GM23338 (cell line): Measurements from ENCODE around the gene MZB1. TPM values are rescaled to one million over a fixed set of nuclear protein-coding genes. Genes with fewer than 3 reads are reported as not detected.
A peak's percentile ranks its signal among the peaks of the same experiment; 100 is the strongest.

Experiments
- ATAC-seq: fragments of 200-7000 bp; cut with Tn5 transposase; 3 replicates; pipeline ENCODE4 v1.9.1; 2020
- DNase-seq: peaks from one replicate; pipeline ENCODE4 v3.0.0-alpha.2; 2015; ENCODE audit warnings: low spot score
- H2AFZ ChIP-seq: fragments of 200-600 bp; sonication (generic); 2 replicates; pipeline ENCODE4 v1.8.0; 2016; ENCODE audit warnings: antibody characterized with exemption, mild to moderate bottlenecking, moderate library complexity
- H3F3A ChIP-seq: fragments of 200-600 bp; sonication (generic); replicated peaks from 2 replicates; pipeline ENCODE4 v1.8.0; 2017; ENCODE audit warnings: antibody characterized with exemption, mixed run types, low read depth
- H3K27ac ChIP-seq: fragments of 200-600 bp; sonication (generic); 2 replicates; pipeline ENCODE4 v1.6.1; 2016; ENCODE audit warnings: low read depth
- H3K27me3 ChIP-seq: fragments of 200-600 bp; sonication (generic); 2 replicates; pipeline ENCODE4 v1.8.0; 2016; ENCODE audit warnings: mild to moderate bottlenecking, mixed run types, moderate library complexity; ENCODE audit not compliant: insufficient read depth
- H3K36me3 ChIP-seq: fragments of 200-600 bp; sonication (generic); 2 replicates; pipeline ENCODE4 v1.8.0; 2016; ENCODE audit warnings: mild to moderate bottlenecking; ENCODE audit not compliant: insufficient read depth
- H3K4me1 ChIP-seq: fragments of 200-600 bp; sonication (generic); 2 replicates; pipeline ENCODE4 v1.8.0; 2016; ENCODE audit warnings: mild to moderate bottlenecking, moderate library complexity; ENCODE audit not compliant: insufficient read depth
- H3K4me2 ChIP-seq: fragments of 200-600 bp; sonication (generic); 2 replicates; pipeline ENCODE4 v1.7.1; 2017; ENCODE audit warnings: mixed run types
- H3K4me3 ChIP-seq: fragments of 200-600 bp; sonication (generic); 2 replicates; pipeline ENCODE4 v1.6.1; 2016; ENCODE audit warnings: mixed run types
- H3K79me2 ChIP-seq: fragments of 200-600 bp; sonication (generic); replicated peaks from 2 replicates; pipeline ENCODE4 v1.8.0; 2017; ENCODE audit warnings: mild to moderate bottlenecking; ENCODE audit not compliant: insufficient read depth
- H3K9me2 ChIP-seq: fragments of 200-600 bp; sonication (generic); 2 replicates; pipeline ENCODE4 v1.8.0; 2017; ENCODE audit not compliant: insufficient read depth
- H4K20me1 ChIP-seq: fragments of 200-600 bp; sonication (generic); replicated peaks from 2 replicates; pipeline ENCODE4 v1.8.0; 2017; ENCODE audit warnings: mild to moderate bottlenecking; ENCODE audit not compliant: insufficient read depth
- H3K27ac Mint-ChIP-seq: 2 replicates; pipeline ENCODE4 v1.8.0; 2020; ENCODE audit warnings: inconsistent platforms, mild to moderate bottlenecking, moderate library complexity, mixed read lengths
- H3K27me3 Mint-ChIP-seq: 3 replicates; pipeline ENCODE4 v1.8.0; 2022; ENCODE audit warnings: low read depth, mild to moderate bottlenecking, moderate library complexity, mixed read lengths, inconsistent platforms; ENCODE audit not compliant: insufficient read depth, poor library complexity
- H3K36me3 Mint-ChIP-seq: 3 replicates; pipeline ENCODE4 v1.8.0; 2021; ENCODE audit warnings: low read depth, mild to moderate bottlenecking, inconsistent platforms, moderate library complexity, mixed read lengths
- H3K4me1 Mint-ChIP-seq: 3 replicates; pipeline ENCODE4 v1.8.0; 2020; ENCODE audit warnings: mild to moderate bottlenecking, inconsistent platforms, mixed read lengths
- H3K4me3 Mint-ChIP-seq: 3 replicates; pipeline ENCODE4 v1.8.0; 2021; ENCODE audit warnings: moderate library complexity, mild to moderate bottlenecking, inconsistent platforms, mixed read lengths
- H3K9me3 Mint-ChIP-seq: 3 replicates; pipeline ENCODE4 v1.8.0; 2020; ENCODE audit warnings: moderate library complexity, mild to moderate bottlenecking, inconsistent platforms, mixed read lengths
- CREB1 ChIP-seq: fragments of 250-450 bp; sonication (Bioruptor Pico); IDR thresholded peaks from 2 replicates; pipeline ENCODE4 v1.5.0; 2020; ENCODE audit warnings: low read depth, mild to moderate bottlenecking, moderate library complexity
- CTCF ChIP-seq, 2 experiments: fragments of 200-600 bp in 1 of 2; sonication (generic) in 1 of 2; conservative IDR thresholded peaks; 2 replicates each; pipeline versions ENCODE4 v1.5.1 to v1.6.1; 2016 to 2017; ENCODE audit warnings: antibody characterized with exemption in 2 of 2, low read depth in 2 of 2, mild to moderate bottlenecking in 2 of 2, moderate library complexity in 1 of 2
- EZH2 ChIP-seq: fragments of 200-600 bp; sonication (generic); IDR thresholded peaks from one replicate; pipeline ENCODE4 v1.8.0; 2017; ENCODE audit warnings: antibody characterized with exemption, mild to moderate bottlenecking, low read depth; ENCODE audit not compliant: unreplicated experiment
- EZH2phosphoT487 ChIP-seq: fragments of 200-600 bp; sonication (generic); IDR thresholded peaks from one replicate; pipeline ENCODE4 v1.8.1; 2018; ENCODE audit warnings: antibody characterized with exemption; ENCODE audit not compliant: unreplicated experiment
- JUNB ChIP-seq: IDR thresholded peaks from one replicate; pipeline ENCODE4 v1.6.1; 2016; ENCODE audit warnings: antibody characterized with exemption; ENCODE audit not compliant: unreplicated experiment
- NANOG ChIP-seq: IDR thresholded peaks from 2 replicates; pipeline ENCODE4 v1.6.1; 2016; ENCODE audit warnings: antibody characterized with exemption, borderline replicate concordance
- POLR2AphosphoS5 ChIP-seq: IDR thresholded peaks from 2 replicates; pipeline ENCODE4 v1.6.1; 2016; ENCODE audit warnings: antibody characterized with exemption, low read depth
- REST ChIP-seq: IDR thresholded peaks from one replicate; pipeline ENCODE4 v1.6.1; 2018; ENCODE audit warnings: antibody characterized with exemption; ENCODE audit not compliant: unreplicated experiment
- STAT1 ChIP-seq: IDR thresholded peaks from one replicate; pipeline ENCODE4 v1.6.1; 2016; ENCODE audit warnings: antibody characterized with exemption; ENCODE audit not compliant: unreplicated experiment
- ZNF114 ChIP-seq: fragments of 250-450 bp; sonication (Bioruptor Pico); IDR thresholded peaks from 2 replicates; pipeline ENCODE4 v1.5.0; 2020; ENCODE audit warnings: mild to moderate bottlenecking, moderate library complexity
- ZNF331 ChIP-seq: fragments of 250-450 bp; sonication (Bioruptor Pico); IDR thresholded peaks from 2 replicates; pipeline ENCODE4 v1.5.0; 2020; ENCODE audit warnings: low read depth, mild to moderate bottlenecking, moderate library complexity
- polyA plus RNA-seq: library from polyadenylated mRNA; unstranded; fragments of >200 nt; fragmentation: Nextera tagmentation; extraction: Ambion mirVana; gene quantifications from 2 replicates; pipeline ENCODE4 v1.2.1, GENCODE V29; 2016
- total RNA-seq: library from RNA; depleted of rRNA; stranded (reverse); fragments of >200 nt; shearing (Covaris generic); gene quantifications from 2 replicates; pipeline ENCODE4 v1.2.3, GENCODE V29; 2014
- TF ChIP-seq, protein P1 (sequence below): IDR thresholded peaks from 2 replicates; pipeline ENCODE4 v1.6.1; 2016; ENCODE audit warnings: antibody characterized with exemption
- TF ChIP-seq, protein P2 (sequence below): fragments of 250-450 bp; sonication (Bioruptor Pico); IDR thresholded peaks from 2 replicates; pipeline ENCODE4 v1.5.0; 2020; ENCODE audit warnings: mild to moderate bottlenecking, moderate library complexity

MZB1 gene
- total and polyA plus RNA-seq, 2 experiments from 2014 or later, result 0.52 to 1.6 TPM

DNA sequence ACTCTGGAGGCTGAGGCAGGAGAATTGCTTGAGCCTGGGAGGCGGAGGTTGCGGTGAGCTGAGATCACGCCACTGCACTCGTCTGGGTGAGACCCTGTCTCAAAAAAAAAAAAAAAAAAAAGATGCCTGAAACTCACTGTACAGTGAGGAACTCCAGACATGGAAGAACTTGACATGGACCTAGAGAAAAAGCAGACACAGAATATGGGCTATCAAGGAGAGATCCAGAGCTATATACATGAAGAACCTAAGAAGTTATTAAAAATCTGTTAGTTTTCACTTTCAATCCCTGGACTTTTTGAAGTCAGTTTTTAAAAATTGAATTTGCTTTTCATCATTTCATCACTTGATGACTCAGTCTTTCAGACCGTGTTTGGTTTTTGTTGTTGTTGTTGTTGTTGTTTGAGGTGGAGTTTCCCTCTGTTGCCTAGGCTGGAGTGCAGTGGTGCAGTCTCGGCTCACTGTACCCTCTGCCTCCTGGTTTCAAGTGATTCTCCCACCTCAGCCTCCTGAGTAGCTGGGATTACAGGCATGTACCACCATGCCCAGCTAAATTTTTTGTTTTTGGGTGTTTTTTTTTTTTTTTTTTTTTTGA lies 27.8 kb downstream of the MZB1 start:
- Histone ChIP-seq H3K79me2 (peaks cover 81% of the 10 kb centered on the region), H2AFZ (no peak overlapping the region), H4K20me1 (peaks cover 82% of the 10 kb centered on the region), H3K4me2 (no peak overlapping the region), H3F3A (0 out of 2 replicates have a peak, but pooled peaks cover 10% of the 10 kb centered on the region), H3K27ac (peak overlapping the region; percentile 15; the same call in 1 of the 2 replicates), H3K4me1 (no peaks in the 10 kb centered on the region), H3K27me3 (no peaks in the 10 kb centered on the region), H3K9me2 (no peaks in the 10 kb centered on the region), H3K4me3 (no peak overlapping the region), H3K36me3 (peaks cover 29% of the 10 kb centered on the region)
- Mint-ChIP-seq H3K4me3 (no peak overlapping the region), H3K27ac (no peak overlapping the region), H3K27me3 (peaks cover 3% of the 10 kb centered on the region), H3K4me1 (no peaks in the 10 kb centered on the region), H3K36me3 (peaks cover 48% of the 10 kb centered on the region), H3K9me3 (no peaks in the 10 kb centered on the region)
- DNase-seq (no peak), ATAC-seq (no peak)
- TF ChIP-seq EZH2, result no peak
- no peak for TF ChIP-seq REST
- no peak for TF ChIP-seq ZNF114 (CRISPR knock-in tag)
- TF ChIP-seq STAT1, result no peak
- TF ChIP-seq ZNF331 (CRISPR knock-in tag), result no peak
- TF ChIP-seq, protein P1, sequence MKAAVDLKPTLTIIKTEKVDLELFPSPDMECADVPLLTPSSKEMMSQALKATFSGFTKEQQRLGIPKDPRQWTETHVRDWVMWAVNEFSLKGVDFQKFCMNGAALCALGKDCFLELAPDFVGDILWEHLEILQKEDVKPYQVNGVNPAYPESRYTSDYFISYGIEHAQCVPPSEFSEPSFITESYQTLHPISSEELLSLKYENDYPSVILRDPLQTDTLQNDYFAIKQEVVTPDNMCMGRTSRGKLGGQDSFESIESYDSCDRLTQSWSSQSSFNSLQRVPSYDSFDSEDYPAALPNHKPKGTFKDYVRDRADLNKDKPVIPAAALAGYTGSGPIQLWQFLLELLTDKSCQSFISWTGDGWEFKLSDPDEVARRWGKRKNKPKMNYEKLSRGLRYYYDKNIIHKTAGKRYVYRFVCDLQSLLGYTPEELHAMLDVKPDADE, result no peak
- TF ChIP-seq, protein P2, sequence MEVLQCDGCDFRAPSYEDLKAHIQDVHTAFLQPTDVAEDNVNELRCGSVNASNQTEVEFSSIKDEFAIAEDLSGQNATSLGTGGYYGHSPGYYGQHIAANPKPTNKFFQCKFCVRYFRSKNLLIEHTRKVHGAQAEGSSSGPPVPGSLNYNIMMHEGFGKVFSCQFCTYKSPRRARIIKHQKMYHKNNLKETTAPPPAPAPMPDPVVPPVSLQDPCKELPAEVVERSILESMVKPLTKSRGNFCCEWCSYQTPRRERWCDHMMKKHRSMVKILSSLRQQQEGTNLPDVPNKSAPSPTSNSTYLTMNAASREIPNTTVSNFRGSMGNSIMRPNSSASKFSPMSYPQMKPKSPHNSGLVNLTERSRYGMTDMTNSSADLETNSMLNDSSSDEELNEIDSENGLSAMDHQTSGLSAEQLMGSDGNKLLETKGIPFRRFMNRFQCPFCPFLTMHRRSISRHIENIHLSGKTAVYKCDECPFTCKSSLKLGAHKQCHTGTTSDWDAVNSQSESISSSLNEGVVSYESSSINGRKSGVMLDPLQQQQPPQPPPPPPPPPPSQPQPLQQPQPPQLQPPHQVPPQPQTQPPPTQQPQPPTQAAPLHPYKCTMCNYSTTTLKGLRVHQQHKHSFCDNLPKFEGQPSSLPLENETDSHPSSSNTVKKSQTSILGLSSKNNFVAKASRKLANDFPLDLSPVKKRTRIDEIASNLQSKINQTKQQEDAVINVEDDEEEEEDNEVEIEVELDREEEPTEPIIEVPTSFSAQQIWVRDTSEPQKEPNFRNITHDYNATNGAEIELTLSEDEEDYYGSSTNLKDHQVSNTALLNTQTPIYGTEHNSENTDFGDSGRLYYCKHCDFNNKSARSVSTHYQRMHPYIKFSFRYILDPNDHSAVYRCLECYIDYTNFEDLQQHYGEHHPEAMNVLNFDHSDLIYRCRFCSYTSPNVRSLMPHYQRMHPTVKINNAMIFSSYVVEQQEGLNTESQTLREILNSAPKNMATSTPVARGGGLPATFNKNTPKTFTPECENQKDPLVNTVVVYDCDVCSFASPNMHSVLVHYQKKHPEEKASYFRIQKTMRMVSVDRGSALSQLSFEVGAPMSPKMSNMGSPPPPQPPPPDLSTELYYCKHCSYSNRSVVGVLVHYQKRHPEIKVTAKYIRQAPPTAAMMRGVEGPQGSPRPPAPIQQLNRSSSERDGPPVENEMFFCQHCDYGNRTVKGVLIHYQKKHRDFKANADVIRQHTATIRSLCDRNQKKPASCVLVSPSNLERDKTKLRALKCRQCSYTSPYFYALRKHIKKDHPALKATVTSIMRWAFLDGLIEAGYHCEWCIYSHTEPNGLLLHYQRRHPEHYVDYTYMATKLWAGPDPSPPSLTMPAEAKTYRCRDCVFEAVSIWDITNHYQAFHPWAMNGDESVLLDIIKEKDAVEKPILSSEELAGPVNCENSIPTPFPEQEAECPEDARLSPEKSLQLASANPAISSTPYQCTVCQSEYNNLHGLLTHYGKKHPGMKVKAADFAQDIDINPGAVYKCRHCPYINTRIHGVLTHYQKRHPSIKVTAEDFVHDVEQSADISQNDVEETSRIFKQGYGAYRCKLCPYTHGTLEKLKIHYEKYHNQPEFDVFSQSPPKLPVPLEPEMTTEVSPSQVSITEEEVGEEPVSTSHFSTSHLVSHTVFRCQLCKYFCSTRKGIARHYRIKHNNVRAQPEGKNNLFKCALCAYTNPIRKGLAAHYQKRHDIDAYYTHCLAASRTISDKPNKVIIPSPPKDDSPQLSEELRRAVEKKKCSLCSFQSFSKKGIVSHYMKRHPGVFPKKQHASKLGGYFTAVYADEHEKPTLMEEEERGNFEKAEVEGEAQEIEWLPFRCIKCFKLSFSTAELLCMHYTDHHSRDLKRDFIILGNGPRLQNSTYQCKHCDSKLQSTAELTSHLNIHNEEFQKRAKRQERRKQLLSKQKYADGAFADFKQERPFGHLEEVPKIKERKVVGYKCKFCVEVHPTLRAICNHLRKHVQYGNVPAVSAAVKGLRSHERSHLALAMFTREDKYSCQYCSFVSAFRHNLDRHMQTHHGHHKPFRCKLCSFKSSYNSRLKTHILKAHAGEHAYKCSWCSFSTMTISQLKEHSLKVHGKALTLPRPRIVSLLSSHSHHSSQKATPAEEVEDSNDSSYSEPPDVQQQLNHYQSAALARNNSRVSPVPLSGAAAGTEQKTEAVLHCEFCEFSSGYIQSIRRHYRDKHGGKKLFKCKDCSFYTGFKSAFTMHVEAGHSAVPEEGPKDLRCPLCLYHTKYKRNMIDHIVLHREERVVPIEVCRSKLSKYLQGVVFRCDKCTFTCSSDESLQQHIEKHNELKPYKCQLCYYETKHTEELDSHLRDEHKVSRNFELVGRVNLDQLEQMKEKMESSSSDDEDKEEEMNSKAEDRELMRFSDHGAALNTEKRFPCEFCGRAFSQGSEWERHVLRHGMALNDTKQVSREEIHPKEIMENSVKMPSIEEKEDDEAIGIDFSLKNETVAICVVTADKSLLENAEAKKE (CRISPR knock-in tag), result no peak
- TF ChIP-seq NANOG, result no peak
- no peak for TF ChIP-seq POLR2AphosphoS5
- TF ChIP-seq CREB1 (CRISPR knock-in tag), result no peak
- no peak for TF ChIP-seq JUNB
- TF ChIP-seq EZH2phosphoT487, result no peak
- no peak for TF ChIP-seq CTCF (conservative IDR thresholded peaks at IDR 0.05; ENCODE audit: low read depth in 2 of 2)
